Activated effector memory CD4-positive, alpha-beta T cell treated with Interleukin-2 at 50 U/mL for 16 hours (primary cell): ENCODE results near the gene C1orf216.
A peak's percentile ranks its signal among the peaks of the same experiment; 100 is the strongest.
"Not testable (repeated sequence)": the region's sequence is repeated elsewhere in the genome, so short reads cannot be mapped to it uniquely, and the experiment has no call there.

ENCODE experiments used
- DNase-seq: peaks from one replicate; pipeline ENCODE4 v3.0.0-alpha.2; 2020

C1orf216 gene

GRCh38 chr1:35718492-35719336 lies at the start of gene C1orf216:
Gene C1orf216 (minus strand): TSS chr1:35718884. CDS start chr1:35716321, 2,563 bp downstream.
- peak; percentile 61 for DNase-seq

GRCh38 chr1:35764283-35764682 lies 45.6 kb upstream of the C1orf216 start:
- DNase-seq: no peak

GRCh38 chr1:35763201-35763600 lies 44.5 kb upstream of the C1orf216 start:
- DNase-seq: no peak

GRCh38 chr1:35762141-35762540 lies 43.5 kb upstream of the C1orf216 start:
- no peak for DNase-seq

GRCh38 chr1:35756064-35756463 lies 37.4 kb upstream of the C1orf216 start:
- no peak for DNase-seq

- no peak for DNase-seq
These were observed 35.1 kb upstream of the C1orf216 start for GRCh38 chr1:35753626-35754260.

GRCh38 chr1:35748326-35748725 lies 29.6 kb upstream of the C1orf216 start:
- DNase-seq: no peak

- no peak for DNase-seq
These were observed 26.5 kb upstream of the C1orf216 start for GRCh38 chr1:35745124-35745730.

- DNase-seq: no peak
These were observed 18.4 kb upstream of the C1orf216 start for GRCh38 chr1:35737120-35737519.

- no peak for DNase-seq
These were observed 8.9 kb upstream of the C1orf216 start for GRCh38 chr1:35727434-35728040.

- DNase-seq: peak; percentile 25
These were observed 8.1 kb upstream of the C1orf216 start for GRCh38 chr1:35726450-35727433.

- DNase-seq: no peak
These were observed 6.9 kb upstream of the C1orf216 start for GRCh38 chr1:35725596-35725995.

GRCh38 chr1:35717911-35718476 lies 690 bp downstream of the C1orf216 start:
- DNase-seq: no peak

GRCh38 chr1:35715568-35716002 lies 3.1 kb downstream of the C1orf216 start:
- peak; percentile 63 for DNase-seq

GRCh38 chr1:35714921-35715567 lies 3.6 kb downstream of the C1orf216 start:
- no peak for DNase-seq

GRCh38 chr1:35711098-35711497 lies 7.6 kb downstream of the C1orf216 start:
- DNase-seq: not testable (repeated sequence)

- DNase-seq: no peak
These were observed 9.7 kb downstream of the C1orf216 start for GRCh38 chr1:35708952-35709351.

GRCh38 chr1:35708441-35708921 lies 10.2 kb downstream of the C1orf216 start:
- DNase-seq: no peak

- DNase-seq: peak; percentile 7
These were observed 10.9 kb downstream of the C1orf216 start for GRCh38 chr1:35707601-35708440.
